SIG-M5 treated with dmso at 0.1 percent for 504 hours (cell line): ENCODE results near the gene ADAMTS12.
A peak's percentile ranks its signal among the peaks of the same experiment; 100 is the strongest.

ENCODE experiments used
- DNase-seq: peaks from one replicate; lab custom pipeline; 2025; ENCODE audit not compliant: unreplicated experiment; lab: John Stamatoyannopoulos, UW

ADAMTS12 gene

GRCh38 chr5:33719769-33720168 lies 172.0 kb downstream of the ADAMTS12 start:
- DNase-seq, result no peak

GRCh38 chr5:33715661-33716060 lies 176.1 kb downstream of the ADAMTS12 start:
- DNase-seq, result no peak

GRCh38 chr5:33713136-33713765 lies 178.5 kb downstream of the ADAMTS12 start:
- no peak for DNase-seq

- DNase-seq, result no peak
These were observed 179.1 kb downstream of the ADAMTS12 start for GRCh38 chr5:33712664-33713063.

DNA sequence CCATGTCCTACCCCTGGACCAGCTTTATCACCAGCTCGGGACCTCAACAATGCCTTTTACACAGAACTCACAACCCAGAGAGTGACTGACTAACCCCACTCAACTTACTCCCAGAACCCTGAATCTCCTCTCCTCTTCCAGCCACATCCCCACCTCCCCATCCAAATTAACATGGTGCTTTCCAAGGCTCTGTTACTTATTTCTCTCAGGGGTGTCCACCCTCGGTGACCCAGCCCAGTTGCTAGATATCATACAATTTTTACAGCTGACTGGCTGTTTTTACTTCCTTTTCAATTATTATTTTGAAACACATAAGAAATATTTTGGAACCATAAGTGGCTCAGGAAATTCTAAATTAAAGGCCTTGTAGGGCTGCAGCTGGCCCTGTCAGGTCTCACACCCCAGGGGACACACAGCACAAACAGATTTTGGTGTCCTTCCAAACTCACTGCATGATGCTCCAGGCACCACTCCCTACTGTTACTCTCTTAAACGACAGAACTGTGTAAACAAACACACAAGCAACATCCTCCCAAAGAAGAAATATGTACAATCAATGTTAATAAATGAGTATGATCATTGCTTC lies 180.6 kb downstream of the ADAMTS12 start:
- DNase-seq, result no peak

DNA sequence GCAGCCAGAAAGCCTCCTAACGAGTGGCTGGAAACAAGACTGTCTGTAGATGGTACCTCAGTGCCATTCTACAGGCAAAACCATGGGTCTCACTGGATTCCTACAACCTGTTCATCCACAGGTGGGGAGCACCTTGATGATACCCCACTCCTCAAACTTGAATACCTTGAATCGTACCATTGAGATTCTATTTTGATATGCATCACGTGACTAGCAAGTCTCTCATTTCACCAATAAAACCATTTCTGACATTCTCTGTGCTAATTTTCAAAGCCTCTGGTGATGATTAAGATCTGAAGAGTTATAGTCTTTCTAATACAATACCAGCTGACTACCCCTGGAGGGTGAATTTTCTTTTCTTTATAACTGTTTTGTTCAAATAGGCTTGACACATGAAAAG lies 188.9 kb downstream of the ADAMTS12 start:
- DNase-seq, result no peak

- no peak for DNase-seq
These were observed 189.8 kb downstream of the ADAMTS12 start for GRCh38 chr5:33701951-33702350.

GRCh38 chr5:33701251-33701650 lies 190.5 kb downstream of the ADAMTS12 start:
- no peak for DNase-seq

DNA sequence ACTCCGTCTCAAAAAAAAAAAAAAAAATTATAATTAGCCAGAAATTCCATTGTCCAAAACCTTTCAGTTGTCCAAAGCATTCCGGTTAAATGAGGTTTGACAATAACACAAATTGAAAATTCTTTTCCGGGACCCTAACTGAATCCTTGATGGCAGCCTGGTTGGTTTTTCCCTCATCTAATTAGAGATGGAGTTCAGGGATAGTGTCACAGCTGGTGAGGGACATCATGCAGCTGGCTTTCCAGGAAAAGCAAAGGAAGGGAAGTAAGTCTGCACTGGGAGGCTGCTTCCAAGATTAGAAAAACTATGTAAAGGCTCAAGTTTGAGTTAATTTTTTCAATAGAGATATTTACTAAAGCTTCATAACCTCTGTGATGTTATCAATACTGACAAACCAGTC lies 195.4 kb downstream of the ADAMTS12 start:
- no peak for DNase-seq

- DNase-seq, result no peak
These were observed 198.8 kb downstream of the ADAMTS12 start for GRCh38 chr5:33692980-33693379.

GRCh38 chr5:33691856-33692255 lies 199.9 kb downstream of the ADAMTS12 start:
- DNase-seq, result no peak

- no peak for DNase-seq
These were observed 201.2 kb downstream of the ADAMTS12 start for GRCh38 chr5:33690374-33691135.

- DNase-seq, result no peak
These were observed 203.3 kb downstream of the ADAMTS12 start for GRCh38 chr5:33688526-33688925.

DNA sequence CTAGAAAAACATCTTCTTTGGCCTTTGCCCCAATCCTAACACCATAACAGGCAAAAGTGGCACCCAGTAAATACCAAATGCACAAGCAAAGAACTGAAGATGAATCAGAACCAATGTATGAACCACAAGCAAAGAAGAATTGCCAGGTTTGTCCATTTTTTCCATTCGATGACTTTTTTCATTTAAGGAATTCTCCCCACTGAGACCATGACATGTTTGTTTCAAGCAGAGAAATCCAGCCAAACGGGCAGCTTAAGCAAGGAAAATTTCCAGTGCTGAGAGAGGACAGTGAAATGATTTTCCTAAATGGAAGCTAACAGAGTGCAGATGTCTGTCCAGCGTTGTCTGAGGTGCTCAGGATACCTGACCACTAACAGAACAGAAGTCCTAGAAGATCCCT lies 203.7 kb downstream of the ADAMTS12 start:
- no peak for DNase-seq

GRCh38 chr5:33685873-33686755 lies 205.7 kb downstream of the ADAMTS12 start:
- DNase-seq, result no peak

DNA sequence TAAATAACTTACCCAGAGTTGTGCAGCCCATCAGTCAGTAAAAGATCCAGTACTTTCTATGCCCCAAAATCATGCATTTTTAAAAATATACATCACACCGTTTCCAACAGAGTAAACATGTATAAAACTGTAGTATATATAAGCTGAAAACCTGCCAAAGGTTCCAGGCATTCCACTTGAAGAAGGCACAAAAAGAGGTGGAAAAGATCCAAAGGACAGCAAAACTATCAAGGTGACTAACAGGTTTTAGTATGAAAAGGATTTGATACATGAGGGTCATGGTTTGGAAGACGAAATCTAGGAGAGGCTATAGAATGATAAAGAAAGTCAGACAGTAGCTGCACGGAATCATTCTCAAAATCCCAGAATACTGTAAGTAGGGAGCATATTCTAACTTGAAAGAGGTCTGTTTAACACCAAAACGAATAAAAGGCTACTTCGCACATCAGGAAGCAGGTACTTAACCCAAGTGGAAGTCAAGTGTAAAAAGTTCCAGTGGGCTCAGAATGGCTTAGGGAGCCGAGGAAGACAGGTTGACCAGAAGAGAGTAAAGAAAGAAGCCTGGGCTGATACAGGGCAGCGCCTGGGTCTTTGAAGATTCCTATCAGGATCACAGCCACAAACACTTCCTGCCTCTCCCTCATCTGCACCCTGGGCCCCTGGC lies 207.2 kb downstream of the ADAMTS12 start:
- no peak for DNase-seq

DNA sequence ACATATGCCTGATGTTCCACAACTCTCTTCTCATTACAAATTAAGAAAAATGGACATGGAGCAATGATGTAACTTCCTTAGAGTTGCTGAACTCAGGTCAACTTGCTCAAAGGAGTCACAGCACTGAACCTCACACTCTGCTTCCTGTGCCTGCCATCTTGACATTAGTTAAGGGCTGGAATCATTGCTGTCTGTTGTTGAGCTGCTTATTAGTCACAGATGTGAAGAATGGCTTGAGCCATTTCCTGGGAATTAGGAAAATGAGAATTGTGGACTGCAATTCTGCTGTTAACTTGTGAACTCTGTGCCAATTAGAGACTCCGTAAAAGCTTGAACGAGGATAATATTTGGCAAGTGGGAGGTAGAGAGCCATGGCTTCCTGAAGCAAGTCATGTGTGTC lies 212.0 kb downstream of the ADAMTS12 start:
- no peak for DNase-seq

DNA sequence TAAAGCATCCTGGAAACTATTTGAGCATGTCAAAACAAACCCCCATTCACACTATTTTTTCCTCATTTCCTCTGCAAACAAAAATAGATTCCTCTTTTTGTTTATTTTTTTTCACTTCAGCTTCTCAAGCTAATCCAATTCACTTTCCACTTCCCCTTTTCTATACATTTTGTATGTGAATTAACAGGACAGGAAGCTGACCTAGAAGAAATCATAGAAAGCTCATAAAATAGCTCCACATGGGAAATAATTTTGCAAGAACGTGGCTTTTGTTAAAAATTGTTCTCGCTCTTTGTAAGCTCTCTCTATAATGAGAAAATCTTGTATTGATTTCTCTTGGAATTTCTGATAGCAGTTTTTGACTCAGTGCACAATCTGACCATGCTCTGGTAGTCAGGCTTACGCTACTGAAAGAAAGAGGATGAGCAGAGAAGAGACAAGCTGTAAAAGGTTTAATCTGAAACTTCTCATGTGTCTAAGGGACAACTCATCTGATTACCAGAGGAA lies 215.8 kb downstream of the ADAMTS12 start:
- peak; percentile 80 for DNase-seq

- no peak for DNase-seq
These were observed 220.0 kb downstream of the ADAMTS12 start for GRCh38 chr5:33671700-33672291.

DNA sequence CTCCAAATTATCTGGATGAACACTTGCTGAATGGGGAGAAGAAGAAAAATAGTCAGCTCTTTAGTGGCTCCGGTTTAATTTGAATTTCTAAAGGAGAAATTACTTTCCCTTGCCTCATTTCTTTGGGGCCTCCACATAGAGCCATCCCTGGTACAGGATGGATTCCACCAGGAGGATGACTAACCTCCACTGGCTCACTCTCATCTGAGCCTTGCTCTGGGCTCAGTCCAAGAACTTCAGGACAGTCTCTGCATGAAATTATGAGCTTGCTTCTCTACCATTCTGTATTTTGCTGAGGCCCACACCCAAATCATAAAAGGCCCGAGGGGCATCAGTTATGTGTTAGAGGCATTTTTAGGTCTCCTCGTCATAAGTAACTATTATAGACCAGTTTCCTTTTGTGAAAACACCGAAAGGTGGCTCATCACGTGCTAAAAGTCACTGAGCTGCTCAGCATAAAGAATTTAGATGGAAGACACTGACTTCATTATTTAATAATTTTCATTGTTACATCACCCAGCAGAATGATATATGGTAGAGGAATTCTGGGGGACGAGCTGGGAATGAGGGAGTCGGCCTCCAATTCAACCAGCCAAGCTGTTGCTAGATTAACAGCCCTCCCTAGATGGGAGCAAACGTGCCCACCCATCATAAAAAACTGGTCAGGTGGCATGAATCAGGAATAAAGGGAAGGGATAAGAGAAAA lies 228.9 kb downstream of the ADAMTS12 start:
- no peak for DNase-seq
